ENCODE data around the gene CACNG3.

GRCh38 chr16:24294131-24294530 lies 38.0 kb downstream of the CACNG3 start:
- TF ChIP-seq POLR2AphosphoS5 (IDR thresholded peaks at IDR 0.05; ENCODE audit: borderline replicate concordance, low read depth, low read length), result no peak
- TF ChIP-seq EZH2 (IDR thresholded peaks at IDR 0.05), result no peak
- TF ChIP-seq FOXP2 (optimal IDR thresholded peaks at IDR 0.05; ENCODE audit: control extremely low read depth, extremely low read length, insufficient read depth), result no peak
